GM19025 (cell line): ENCODE results near the gene ELANE.
A peak's percentile ranks its signal among the peaks of the same experiment; 100 is the strongest.
"Not testable (repeated sequence)": the region's sequence is repeated elsewhere in the genome, so short reads cannot be mapped to it uniquely, and the experiment has no call there.

Experiments
- ATAC-seq: cut with Tn5 transposase; IDR thresholded peaks from one replicate; pipeline ENCODE4 v1.9.1; 2021; ENCODE audit warnings: mild to moderate bottlenecking, low read depth, moderate library complexity; ENCODE audit not compliant: unreplicated experiment

ELANE gene

DNA sequence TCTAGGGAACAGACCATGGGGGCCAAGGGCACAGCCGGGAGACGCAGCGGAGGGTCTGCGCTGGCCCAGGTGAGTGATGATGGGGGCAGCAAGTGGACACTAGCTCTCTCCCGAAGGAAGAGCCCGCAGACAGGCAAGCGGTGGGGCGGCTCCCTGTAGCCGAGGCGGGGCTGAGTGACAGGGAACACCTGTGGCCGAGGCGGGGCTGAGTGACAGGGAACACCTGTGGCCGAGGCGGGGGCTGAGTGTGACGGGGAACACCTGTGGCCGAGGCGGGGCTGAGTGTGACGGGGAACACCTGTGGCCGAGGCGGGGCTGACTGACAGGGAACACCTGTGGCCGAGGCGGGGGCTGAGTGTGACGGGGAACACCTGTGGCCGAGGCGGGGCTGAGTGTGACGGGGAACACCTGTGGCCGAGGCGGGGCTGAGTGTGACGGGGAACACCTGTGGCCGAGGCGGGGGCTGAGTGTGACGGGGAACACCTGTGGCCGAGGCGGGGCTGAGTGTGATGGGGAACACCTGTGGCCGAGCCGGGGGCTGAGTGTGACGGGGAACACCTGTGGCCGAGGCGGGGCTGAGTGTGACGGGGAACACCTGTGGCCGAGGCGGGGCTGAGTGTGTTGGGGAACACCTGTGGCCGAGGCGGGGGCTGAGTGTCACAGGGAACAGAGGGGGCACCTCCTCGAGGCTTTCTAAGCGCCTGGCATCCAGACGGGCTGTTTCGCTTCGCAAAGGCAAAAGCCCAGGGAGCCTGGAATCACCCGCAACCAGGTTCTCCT is 39.5 kb downstream of the ELANE start:
- not testable (repeated sequence) for ATAC-seq

GRCh38 chr19:892243-892893 is 40.3 kb downstream of the ELANE start:
- no peak for ATAC-seq

DNA sequence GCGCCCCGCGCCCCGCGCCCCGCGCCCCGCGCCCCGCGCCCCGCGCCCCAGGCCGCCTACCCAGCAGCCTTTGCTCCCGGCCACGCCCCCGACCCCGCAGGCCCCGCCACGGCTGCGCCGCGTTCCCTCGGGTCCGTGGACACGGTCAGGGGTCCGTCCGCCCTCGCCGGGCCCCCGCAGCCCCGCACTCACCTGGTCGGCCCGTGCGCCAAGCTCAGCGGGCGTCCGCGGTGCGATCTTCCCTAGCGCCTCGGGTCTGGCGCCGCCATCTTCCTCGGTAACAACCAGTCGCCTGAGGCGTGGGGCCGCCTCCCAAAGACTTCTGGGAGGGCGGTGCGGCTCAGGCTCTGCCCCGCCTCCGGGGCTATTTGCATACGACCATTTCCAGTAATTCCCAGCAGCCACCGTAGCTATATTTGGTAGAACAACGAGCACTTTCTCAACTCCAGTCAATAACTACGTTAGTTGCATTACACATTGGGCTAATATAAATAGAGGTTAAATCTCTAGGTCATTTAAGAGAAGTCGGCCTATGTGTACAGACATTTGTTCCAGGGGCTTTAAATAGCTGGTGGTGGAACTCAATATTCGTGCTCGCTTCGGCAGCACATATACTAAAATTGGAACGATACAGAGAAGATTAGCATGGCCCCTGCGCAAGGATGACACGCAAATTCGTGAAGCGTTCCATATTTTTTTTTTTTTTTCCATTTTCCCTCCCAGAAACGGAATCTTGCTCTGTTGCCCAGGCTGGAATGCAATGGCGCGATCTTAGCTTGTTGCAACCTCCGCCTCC is 41.0 kb downstream of the ELANE start, which contains the start of the genes MED16 and RNU6-9:
MED16 (minus strand) TSS at position 294 of the 796 bp plus-strand sequence. CDS start 2,056 bp downstream, outside the sequence.
RNU6-9 (plus strand) TSS at position 591 of the 796 bp plus-strand sequence.
- ATAC-seq: peak; percentile 86

GRCh38 chr19:896434-896833 is 44.3 kb downstream of the ELANE start:
- ATAC-seq: no peak

DNA sequence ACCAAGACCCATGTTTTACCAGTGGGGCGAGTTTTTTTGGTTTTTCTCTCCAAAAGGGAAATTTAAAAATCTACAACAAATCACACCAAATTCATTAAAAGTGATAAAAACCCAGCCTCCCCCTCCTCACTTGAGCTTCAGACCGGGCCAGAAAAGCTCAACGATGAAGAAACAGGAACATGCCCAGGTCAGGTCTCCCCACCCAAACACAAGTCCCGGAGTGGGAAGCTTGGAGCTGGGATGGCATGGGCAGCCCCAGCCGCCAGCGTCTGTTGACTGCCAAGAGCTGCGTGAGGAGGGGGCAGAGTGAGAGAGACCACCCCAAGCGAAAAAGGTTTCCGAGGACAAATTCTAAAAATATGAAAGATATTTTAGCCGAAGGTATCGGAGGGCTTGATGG is 44.9 kb downstream of the ELANE start:
- no peak for ATAC-seq

- no peak for ATAC-seq
Observed at GRCh38 chr19:897442-898039, 45.4 kb downstream of the ELANE start.

GRCh38 chr19:898663-899062 is 46.6 kb downstream of the ELANE start:
- no peak for ATAC-seq

DNA sequence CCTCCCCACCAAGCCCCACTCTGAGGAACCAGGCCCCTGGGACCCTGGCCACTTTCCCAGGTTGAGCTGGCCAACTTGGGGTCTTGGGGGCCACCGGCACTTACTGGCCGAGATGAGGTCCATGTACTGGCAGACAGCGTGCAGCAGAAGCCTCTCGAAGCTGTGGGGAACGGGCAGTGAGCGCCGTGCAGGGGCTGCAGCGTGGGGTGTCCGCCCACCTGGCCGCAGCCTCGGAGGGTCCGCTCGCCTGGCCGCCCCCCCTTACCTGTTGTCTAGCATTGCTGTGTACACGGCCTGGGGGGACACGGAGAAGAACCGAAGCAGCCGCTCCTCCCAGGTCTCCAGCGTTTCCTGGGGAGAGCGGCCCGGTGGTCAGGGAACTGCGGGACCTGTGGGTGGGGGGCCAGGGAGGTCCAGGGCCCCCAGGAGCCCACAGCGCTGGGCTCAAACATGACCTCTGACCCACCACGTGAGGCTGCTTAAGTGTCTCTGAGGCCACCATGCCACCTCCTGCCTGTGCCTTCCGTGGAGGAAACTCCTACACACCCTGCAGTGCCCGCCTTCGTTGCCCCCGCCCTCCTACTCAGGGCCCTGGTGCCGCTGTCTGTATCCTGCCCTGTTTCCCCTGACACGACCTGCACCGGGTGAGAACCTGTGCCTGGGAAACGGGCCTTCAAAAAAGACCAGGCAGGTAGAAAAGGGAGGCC is 47.4 kb downstream of the ELANE start:
- no peak for ATAC-seq

DNA sequence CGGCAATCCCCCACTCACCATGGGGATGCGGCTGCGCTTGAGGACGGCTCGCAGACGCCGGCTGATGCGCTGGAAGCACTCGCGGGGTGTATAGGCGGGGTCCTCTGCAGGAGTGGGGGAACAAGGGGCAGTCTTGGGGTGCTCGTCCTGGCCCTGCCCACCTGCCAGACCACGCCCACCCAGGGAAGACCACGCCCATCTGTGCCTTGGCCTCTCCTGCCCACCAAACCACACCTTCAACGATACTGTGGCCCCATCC is 47.9 kb downstream of the ELANE start:
- ATAC-seq: no peak

GRCh38 chr19:900302-901111 is 48.4 kb downstream of the ELANE start:
- no peak for ATAC-seq

- no peak for ATAC-seq
Observed at GRCh38 chr19:901216-902092, 49.4 kb downstream of the ELANE start.

DNA sequence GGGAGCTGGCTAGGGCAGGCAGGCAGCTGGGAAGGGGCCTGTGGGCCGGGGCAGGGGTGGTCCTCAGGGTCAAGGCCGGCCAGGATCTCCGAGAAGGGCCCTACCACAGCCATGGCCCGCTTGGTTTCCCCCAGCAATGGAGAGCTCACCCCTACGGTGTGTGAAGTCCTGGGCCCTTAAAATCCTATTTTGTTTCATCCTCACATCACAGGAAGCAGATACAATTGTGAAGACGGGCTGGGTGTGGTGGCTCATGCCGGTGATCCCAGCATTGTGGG is 49.9 kb downstream of the ELANE start:
- no peak for ATAC-seq

- ATAC-seq: no peak
Observed at GRCh38 chr19:902446-903226, 50.5 kb downstream of the ELANE start.

DNA sequence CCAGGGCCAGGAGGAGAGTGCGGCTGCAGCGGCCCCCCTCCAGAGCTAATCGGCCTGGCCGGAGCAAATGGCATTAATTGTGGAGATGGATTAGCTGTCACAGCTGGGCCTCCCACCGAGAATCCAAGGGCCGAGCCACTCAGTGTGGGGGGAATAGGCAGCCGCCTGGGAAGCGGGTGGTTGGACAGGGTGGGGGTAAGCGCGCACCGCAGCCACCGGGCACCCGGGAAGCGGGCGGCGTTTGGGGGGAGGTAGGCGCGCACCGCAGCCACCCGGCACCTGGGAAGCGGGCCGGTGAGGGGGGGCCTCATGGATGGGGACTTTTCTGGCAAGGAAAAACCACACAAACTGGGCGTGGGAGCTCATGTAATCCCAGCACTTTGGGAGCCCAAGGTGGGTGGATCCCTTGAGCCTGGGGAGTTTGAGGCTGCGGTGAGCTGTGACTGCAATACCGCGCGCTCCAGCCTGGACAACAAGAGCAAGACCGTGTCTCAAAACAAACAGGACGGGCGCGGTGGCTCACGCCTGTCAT is 51.2 kb downstream of the ELANE start:
- no peak for ATAC-seq

DNA sequence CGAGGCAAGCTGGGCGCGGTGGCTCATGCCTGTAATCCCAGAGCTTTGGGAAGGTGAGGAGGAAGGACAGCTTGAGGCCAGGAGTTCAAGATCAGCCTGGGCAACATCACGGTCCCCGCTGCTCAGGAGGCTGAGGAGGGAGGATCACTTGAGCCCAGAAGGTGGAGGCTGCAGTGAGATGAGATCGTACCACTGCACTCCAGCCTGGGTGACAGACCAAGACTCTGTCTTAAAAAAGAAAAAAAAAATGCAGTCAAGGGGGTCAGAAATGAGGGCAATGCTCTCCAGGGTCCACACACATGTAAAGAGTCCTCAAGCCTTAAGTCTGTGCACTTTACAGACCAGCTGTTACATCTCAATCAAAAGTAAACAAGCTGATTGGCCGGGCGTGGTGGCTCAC is 52.4 kb downstream of the ELANE start:
- ATAC-seq: no peak
